Caco-2 (cell line): ENCODE data around the gene SPRN. TPM values are rescaled to one million over a fixed set of nuclear protein-coding genes. Genes with fewer than 3 reads are reported as not detected.

ENCODE experiments used
- BruUV-seq: library from RNA; stranded (reverse); fragments of 400-500 nt; replicated peaks from 2 replicates; lab custom pipeline; 2021; lab: Mats Ljungman, UMichigan
- CTCF ChIA-PET: fragments of 300-600 bp; sonication (Branson Sonifier 250); formaldehyde crosslinking; loops from one replicate; lab custom pipeline; 2022; ENCODE audit warnings: antibody characterized with exemption; lab: Charles Lee
- POLR2A ChIA-PET: fragments of 300-600 bp; sonication (Branson Sonifier 250); formaldehyde crosslinking; loops from one replicate; lab custom pipeline; 2022; ENCODE audit warnings: antibody characterized with exemption; lab: Charles Lee
- DNase-seq, 2 experiments: peaks; one replicate each; pipeline versions ENCODE4 v3.0.0 to v3.0.0-alpha.2; 2020 to 2022
- H3K27me3 ChIP-seq: replicated peaks from 2 replicates; pipeline ENCODE4 v1.6.0; 2011; ENCODE audit warnings: low read length; ENCODE audit not compliant: control insufficient read depth, insufficient read depth
- H3K36me3 ChIP-seq: 2 replicates; pipeline ENCODE4 v1.5.1; 2011; ENCODE audit warnings: low read length; ENCODE audit not compliant: control insufficient read depth, insufficient read depth
- H3K4me1 ChIP-seq: fragments of 250-450 bp; sonication (Bioruptor Pico); 2 replicates; pipeline ENCODE4 v1.5.1; 2020; ENCODE audit warnings: mild to moderate bottlenecking
- H3K4me3 ChIP-seq: 2 replicates; pipeline ENCODE4 v1.5.1; 2011; ENCODE audit warnings: low read depth, mild to moderate bottlenecking, control low read depth, low read length
- H3K9me3 ChIP-seq: fragments of 250-450 bp; sonication (Bioruptor Pico); 2 replicates; pipeline ENCODE4 v1.5.1; 2020; ENCODE audit warnings: mild to moderate bottlenecking, moderate library complexity
- H3K27ac Mint-ChIP-seq: one replicate; pipeline ENCODE4 v1.8.0; 2022; ENCODE audit warnings: mixed read lengths; ENCODE audit not compliant: unreplicated experiment
- H3K27me3 Mint-ChIP-seq: one replicate; pipeline ENCODE4 v1.8.0; 2022; ENCODE audit warnings: mixed read lengths; ENCODE audit not compliant: insufficient read depth, unreplicated experiment
- H3K36me3 Mint-ChIP-seq: one replicate; pipeline ENCODE4 v1.8.0; 2022; ENCODE audit warnings: mild to moderate bottlenecking, mixed read lengths; ENCODE audit not compliant: insufficient read depth, unreplicated experiment
- H3K4me1 Mint-ChIP-seq: one replicate; pipeline ENCODE4 v1.8.0; 2022; ENCODE audit warnings: low read depth, mixed read lengths; ENCODE audit not compliant: unreplicated experiment
- H3K4me3 Mint-ChIP-seq: one replicate; pipeline ENCODE4 v1.8.0; 2022; ENCODE audit warnings: mild to moderate bottlenecking, moderate library complexity, mixed read lengths; ENCODE audit not compliant: unreplicated experiment
- H3K9me3 Mint-ChIP-seq: one replicate; pipeline ENCODE4 v1.8.0; 2022; ENCODE audit warnings: mixed read lengths; ENCODE audit not compliant: unreplicated experiment
- intact Hi-C: fragments of 100-400 bp; cut with micrococcal nuclease; formaldehyde crosslinking; loops from one replicate; pipeline ENCODE4 v1.10.0; 2022; ENCODE audit not compliant: unreplicated experiment
- total RNA-seq: library from RNA; stranded (reverse); gene quantifications from 2 replicates; pipeline ENCODE4 v1.2.3, GENCODE V29; 2022
- TF ChIP-seq, protein P1 (sequence below), 2 experiments: fragments of 200-600 bp in 1 of 2; IDR thresholded peaks; 1 replicate in 1 of 2; 2 replicates in 1 of 2; pipeline versions ENCODE4 v1.5.1 to v1.8.0; 2011 to 2022; ENCODE audit warnings: antibody characterized with exemption in 1 of 2, control low read depth in 1 of 2, inconsistent platforms in 1 of 2, low read depth in 1 of 2, low read length in 1 of 2, mild to moderate bottlenecking in 1 of 2, moderate library complexity in 1 of 2; ENCODE audit not compliant: insufficient read depth in 1 of 2, severe bottlenecking in 1 of 2, unreplicated experiment in 1 of 2

SPRN gene
- total RNA-seq, 1 experiment from 2014 or later = not detected

DNA sequence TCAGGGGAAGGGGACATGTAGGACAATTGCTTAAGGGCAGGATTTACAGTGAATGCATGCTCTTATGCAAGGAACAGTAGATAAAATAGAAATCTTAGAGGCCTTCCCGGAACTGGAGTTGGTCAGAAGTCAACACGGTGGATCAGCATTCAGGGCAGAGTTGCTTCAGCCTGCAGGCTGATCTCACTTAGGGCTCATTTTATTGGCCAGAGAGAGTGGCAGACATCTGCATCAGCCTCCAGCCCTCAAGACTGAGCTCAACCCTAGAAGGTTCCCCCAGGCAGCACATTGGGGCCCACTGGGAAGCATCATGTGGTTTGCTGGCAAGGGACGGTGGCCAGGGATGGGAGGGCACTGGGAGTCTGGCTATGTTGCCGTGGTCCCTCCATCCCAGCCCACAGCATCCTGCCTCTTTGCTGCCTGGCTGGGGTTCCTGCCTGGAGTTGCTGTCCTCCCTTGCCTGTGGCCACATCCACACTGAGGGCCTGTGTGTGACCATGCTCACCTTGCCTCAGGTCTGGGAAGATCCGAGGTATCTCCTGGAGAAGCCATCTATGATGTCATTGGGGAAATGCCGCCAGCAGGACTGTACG lies 42.4 kb upstream of the SPRN start:
- BruUV-seq = no TSS peak
- no peaks in the 10 kb centered on the region for H3K36me3 ChIP-seq
- TF ChIP-seq, protein P1, sequence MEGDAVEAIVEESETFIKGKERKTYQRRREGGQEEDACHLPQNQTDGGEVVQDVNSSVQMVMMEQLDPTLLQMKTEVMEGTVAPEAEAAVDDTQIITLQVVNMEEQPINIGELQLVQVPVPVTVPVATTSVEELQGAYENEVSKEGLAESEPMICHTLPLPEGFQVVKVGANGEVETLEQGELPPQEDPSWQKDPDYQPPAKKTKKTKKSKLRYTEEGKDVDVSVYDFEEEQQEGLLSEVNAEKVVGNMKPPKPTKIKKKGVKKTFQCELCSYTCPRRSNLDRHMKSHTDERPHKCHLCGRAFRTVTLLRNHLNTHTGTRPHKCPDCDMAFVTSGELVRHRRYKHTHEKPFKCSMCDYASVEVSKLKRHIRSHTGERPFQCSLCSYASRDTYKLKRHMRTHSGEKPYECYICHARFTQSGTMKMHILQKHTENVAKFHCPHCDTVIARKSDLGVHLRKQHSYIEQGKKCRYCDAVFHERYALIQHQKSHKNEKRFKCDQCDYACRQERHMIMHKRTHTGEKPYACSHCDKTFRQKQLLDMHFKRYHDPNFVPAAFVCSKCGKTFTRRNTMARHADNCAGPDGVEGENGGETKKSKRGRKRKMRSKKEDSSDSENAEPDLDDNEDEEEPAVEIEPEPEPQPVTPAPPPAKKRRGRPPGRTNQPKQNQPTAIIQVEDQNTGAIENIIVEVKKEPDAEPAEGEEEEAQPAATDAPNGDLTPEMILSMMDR (IDR thresholded peaks at IDR 0.05; ENCODE audit: insufficient read depth in 1 of 2, low read depth in 1 of 2, low read length in 1 of 2, severe bottlenecking in 1 of 2, unreplicated experiment in 1 of 2) = no peak
- intact Hi-C loops = no loop called here
- no peak for DNase-seq
- ChIA-PET CTCF (no interaction called here), POLR2A (no interaction called here)
- Mint-ChIP-seq H3K27ac (no peak overlapping the region), H3K27me3 (peaks cover 15% of the 10 kb centered on the region), H3K9me3 (peaks cover 6% of the 10 kb centered on the region), H3K4me3 (no peak overlapping the region), H3K36me3 (no peaks in the 10 kb centered on the region), H3K4me1 (no peaks in the 10 kb centered on the region)
- H3K27me3 ChIP-seq = no peaks in the 10 kb centered on the region
- H3K4me3 ChIP-seq = no peak overlapping the region
- peaks cover 8% of the 10 kb centered on the region; the same call in 1 of the 2 replicates for H3K9me3 ChIP-seq
- no peaks in the 10 kb centered on the region for H3K4me1 ChIP-seq

DNA sequence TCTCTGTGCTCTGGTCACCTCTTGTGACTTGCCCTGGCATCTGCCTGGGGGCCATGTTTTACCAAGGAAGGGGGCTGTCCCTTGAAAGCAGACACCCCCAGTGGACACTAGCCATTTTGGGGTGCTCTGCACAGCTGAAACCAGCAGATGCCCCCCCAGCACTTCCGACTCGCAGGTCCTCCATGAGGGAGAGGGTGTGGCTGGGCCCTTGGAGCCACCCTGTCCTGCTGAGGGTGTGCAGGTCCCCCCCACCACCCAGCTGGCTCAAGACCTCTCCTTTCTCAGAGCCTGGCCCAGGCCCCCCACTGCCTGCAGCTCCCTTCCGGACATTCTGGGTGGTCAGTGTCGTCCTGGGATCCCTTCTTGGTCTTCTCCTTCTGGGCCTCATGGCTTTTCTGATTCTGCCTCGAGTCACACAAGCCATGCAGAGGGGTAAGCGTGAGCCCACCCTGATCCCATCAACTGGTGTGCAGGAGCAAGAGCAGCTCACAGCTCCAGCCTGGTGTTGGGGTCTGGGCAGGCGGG lies 41.6 kb upstream of the SPRN start:
- Mint-ChIP-seq H3K27me3 (peaks cover 15% of the 10 kb centered on the region), H3K4me3 (no peak overlapping the region), H3K36me3 (no peaks in the 10 kb centered on the region), H3K9me3 (peaks cover 6% of the 10 kb centered on the region), H3K4me1 (no peaks in the 10 kb centered on the region), H3K27ac (no peak overlapping the region)
- BruUV-seq = no TSS peak
- intact Hi-C loops = no loop called here
- Histone ChIP-seq H3K4me3 (no peak overlapping the region), H3K9me3 (peaks cover 8% of the 10 kb centered on the region; the same call in 1 of the 2 replicates), H3K27me3 (no peaks in the 10 kb centered on the region), H3K4me1 (no peaks in the 10 kb centered on the region), H3K36me3 (no peaks in the 10 kb centered on the region)
- no peak for DNase-seq
- POLR2A ChIA-PET = no interaction called here
- TF ChIP-seq, protein P1 (IDR thresholded peaks at IDR 0.05; ENCODE audit: insufficient read depth in 1 of 2, low read depth in 1 of 2, low read length in 1 of 2, severe bottlenecking in 1 of 2, unreplicated experiment in 1 of 2) = no peak
- CTCF ChIA-PET = no interaction called here

DNA sequence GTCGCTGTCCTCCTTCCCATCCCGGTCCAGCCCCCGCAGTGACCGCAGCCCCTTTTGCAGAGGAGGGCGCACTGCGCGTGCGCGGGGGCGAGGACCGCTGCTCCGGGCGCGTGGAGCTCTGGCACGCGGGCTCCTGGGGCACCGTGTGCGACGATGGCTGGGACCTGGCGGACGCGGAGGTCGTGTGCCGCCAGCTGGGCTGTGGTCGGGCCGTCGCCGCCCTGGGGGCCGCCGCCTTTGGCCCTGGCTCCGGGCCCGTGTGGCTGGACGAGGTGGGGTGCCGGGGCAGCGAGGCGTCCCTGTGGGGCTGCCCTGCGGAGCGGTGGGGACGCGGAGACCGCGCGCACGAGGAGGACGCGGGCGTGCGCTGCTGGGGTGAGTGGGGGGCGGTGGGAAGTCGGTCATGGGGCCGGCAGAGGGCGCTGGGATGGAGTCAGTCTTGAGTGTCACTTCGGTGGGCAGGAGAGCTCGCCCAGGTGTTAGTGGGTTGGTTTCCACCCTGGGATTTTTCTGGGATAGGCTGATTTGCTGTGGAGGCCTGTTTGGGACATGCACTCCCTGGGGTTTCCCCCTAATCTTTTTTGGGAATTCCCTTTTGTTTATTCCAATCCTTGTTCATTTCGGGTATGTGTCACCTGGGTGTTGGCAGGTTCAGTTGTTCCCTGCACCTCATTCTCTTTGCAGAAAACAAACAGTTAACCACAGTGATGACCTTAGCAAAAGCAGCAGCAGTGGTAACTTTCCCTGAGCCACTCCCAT lies 40.9 kb upstream of the SPRN start:
- Mint-ChIP-seq H3K4me1 (no peaks in the 10 kb centered on the region), H3K36me3 (no peaks in the 10 kb centered on the region), H3K9me3 (peaks cover 6% of the 10 kb centered on the region), H3K27ac (no peak overlapping the region), H3K27me3 (peaks cover 14% of the 10 kb centered on the region), H3K4me3 (no peak overlapping the region)
- no peaks in the 10 kb centered on the region for H3K27me3 ChIP-seq
- no TSS peak for BruUV-seq
- no peaks in the 10 kb centered on the region for H3K36me3 ChIP-seq
- POLR2A ChIA-PET = no interaction called here
- TF ChIP-seq, protein P1 (IDR thresholded peaks at IDR 0.05; ENCODE audit: insufficient read depth in 1 of 2, low read depth in 1 of 2, low read length in 1 of 2, severe bottlenecking in 1 of 2, unreplicated experiment in 1 of 2) = no peak
- no peak overlapping the region for H3K4me3 ChIP-seq
- DNase-seq = no peak
- CTCF ChIA-PET = no interaction called here
- intact Hi-C loops = no loop called here
- no peaks in the 10 kb centered on the region for H3K4me1 ChIP-seq
- peaks cover 8% of the 10 kb centered on the region; the same call in 1 of the 2 replicates for H3K9me3 ChIP-seq
